Peyer's patch (tissue), 4 donors: ENCODE measurements around the gene FLNA.

ENCODE experiments used
- CTCF ChIP-seq, 6 experiments: fragments of 450-650 bp in 4 of 6; fragments of 200-600 bp in 2 of 6; sonication (generic) in 1 of 6; IDR thresholded peaks; one replicate each; pipeline ENCODE4 v1.5.1; 2017 to 2019; ENCODE audit warnings: antibody characterized with exemption in 6 of 6, mild to moderate bottlenecking in 3 of 6, moderate library complexity in 1 of 6
- POLR2A ChIP-seq, 2 donors: fragments of 450-650 bp; IDR thresholded peaks; one replicate each; pipeline ENCODE4 v1.5.1; 2017; ENCODE audit warnings: antibody characterized with exemption in 2 of 2, mild to moderate bottlenecking in 2 of 2, moderate library complexity in 2 of 2

GRCh38 chrX:154358011-154358410, 16.4 kb downstream of the FLNA start:
- TF ChIP-seq CTCF (IDR thresholded peaks at IDR 0.05) (no peak), POLR2A (IDR thresholded peaks at IDR 0.05) (no peak)
